OCI-LY1 (cell line): Measurements from ENCODE around the gene WDR45.

ENCODE experiments used
- H2AFZ ChIP-seq: fragments of 200-600 bp; sonication (generic), shearing (Covaris generic); 2 replicates; pipeline ENCODE4 v1.6.0; 2014; ENCODE audit warnings: antibody characterized with exemption, mild to moderate bottlenecking, low read length
- H3F3A ChIP-seq: fragments of 200-600 bp; sonication (generic), shearing (Covaris generic); 2 replicates; pipeline ENCODE4 v1.6.0; 2014; ENCODE audit warnings: mild to moderate bottlenecking, antibody characterized with exemption, low read length, moderate library complexity; ENCODE audit not compliant: insufficient read depth
- H3K27ac ChIP-seq: fragments of 200-600 bp; sonication (generic); 2 replicates; pipeline ENCODE4 v1.5.1; 2014; ENCODE audit warnings: low read length, mixed run types, mild to moderate bottlenecking, low read depth; ENCODE audit not compliant: poor library complexity, severe bottlenecking
- H3K27me3 ChIP-seq: fragments of 200-600 bp; sonication (generic); 2 replicates; pipeline ENCODE4 v1.6.0; 2014; ENCODE audit warnings: antibody characterized with exemption, mild to moderate bottlenecking, low read length, moderate library complexity; ENCODE audit not compliant: insufficient read depth
- H3K36me3 ChIP-seq: fragments of 200-600 bp; sonication (generic); 2 replicates; pipeline ENCODE4 v1.6.1; 2014; ENCODE audit warnings: mild to moderate bottlenecking, antibody characterized with exemption, low read length, moderate library complexity, mixed read lengths; ENCODE audit not compliant: insufficient read depth
- H3K4me1 ChIP-seq: fragments of 200-600 bp; sonication (generic); 2 replicates; pipeline ENCODE4 v1.5.1; 2014; ENCODE audit warnings: mild to moderate bottlenecking, low read length, moderate library complexity; ENCODE audit not compliant: insufficient read depth, severe bottlenecking
- H3K4me2 ChIP-seq: fragments of 200-600 bp; sonication (generic), shearing (Covaris generic); 2 replicates; pipeline ENCODE4 v1.6.1; 2014; ENCODE audit warnings: low read length
- H3K4me3 ChIP-seq: fragments of 200-600 bp; sonication (generic); 2 replicates; pipeline ENCODE4 v1.5.1; 2014; ENCODE audit warnings: low read length, low read depth, mild to moderate bottlenecking, mixed read lengths; ENCODE audit not compliant: poor library complexity, severe bottlenecking
- H3K79me2 ChIP-seq: fragments of 200-600 bp; shearing (Covaris generic); 2 replicates; pipeline ENCODE4 v1.6.1; 2016; ENCODE audit warnings: mixed run types, low read length, mixed read lengths; ENCODE audit not compliant: insufficient read depth
- H3K9ac ChIP-seq: fragments of 200-600 bp; sonication (generic), shearing (Covaris generic); 2 replicates; pipeline ENCODE4 v1.6.1; 2014; ENCODE audit warnings: mild to moderate bottlenecking, low read length, mixed read lengths
- H3K9me2 ChIP-seq: fragments of 200-600 bp; sonication (generic), shearing (Covaris generic); 2 replicates; pipeline ENCODE4 v1.6.1; 2014; ENCODE audit warnings: low read depth, mild to moderate bottlenecking, low read length, mixed read lengths
- H3K9me3 ChIP-seq: fragments of 200-600 bp; shearing (Covaris generic); 2 replicates; pipeline ENCODE4 v1.6.1; 2014; ENCODE audit warnings: low read length, mixed read lengths
- H4K20me1 ChIP-seq: fragments of 200-600 bp; sonication (generic), shearing (Covaris generic); 2 replicates; pipeline ENCODE4 v1.6.0; 2016; ENCODE audit warnings: mild to moderate bottlenecking, low read length; ENCODE audit not compliant: insufficient read depth
- CTCF ChIP-seq: fragments of 200-600 bp; sonication (generic), shearing (Covaris generic); IDR thresholded peaks from 2 replicates; pipeline ENCODE4 v1.5.1; 2017; ENCODE audit warnings: mild to moderate bottlenecking, antibody characterized with exemption, low read length, moderate library complexity, mixed read lengths
- EZH2 ChIP-seq: fragments of 200-600 bp; sonication (generic), shearing (Covaris generic); IDR thresholded peaks from 2 replicates; pipeline ENCODE4 v1.8.0; 2017; ENCODE audit warnings: borderline replicate concordance, mixed run types, mild to moderate bottlenecking, antibody characterized with exemption, low read length, moderate library complexity, mixed read lengths

Gene WDR45

GRCh38 chrX:49075347-49075746 lies 4.3 kb downstream of the WDR45 start:
- Histone ChIP-seq H3K79me2 (no peaks in the 10 kb centered on the region; the same call in 1 of the 2 replicates), H4K20me1 (no peaks in the 10 kb centered on the region), H3K9ac (no peak overlapping the region), H3K27me3 (no peaks in the 10 kb centered on the region), H3F3A (no peaks in the 10 kb centered on the region), H2AFZ (no peak overlapping the region), H3K4me2 (no peak overlapping the region), H3K27ac (no peak overlapping the region), H3K36me3 (peaks cover 8% of the 10 kb centered on the region; the same call in 1 of the 2 replicates), H3K9me2 (no peaks in the 10 kb centered on the region), H3K4me3 (no peak overlapping the region), H3K4me1 (peaks cover 26% of the 10 kb centered on the region), H3K9me3 (no peaks in the 10 kb centered on the region)
- no peak for TF ChIP-seq CTCF
- TF ChIP-seq EZH2 = no peak

GRCh38 chrX:49073601-49074575 lies 5.8 kb downstream of the WDR45 start, which contains the start of gene PRAF2:
Gene PRAF2 (minus strand): TSS chrX:49074002. CDS start chrX:49073987, 15 bp downstream.
- peak within 1 kb of the TSS; percentile 55 for H3K27ac ChIP-seq
- no peaks in the 10 kb centered on the region for H3K9me3 ChIP-seq
- peak within 1 kb of the TSS; percentile 97 for H3K4me3 ChIP-seq
- no peaks in the 10 kb centered on the region for H3K27me3 ChIP-seq
- no peaks in the 10 kb centered on the region for H4K20me1 ChIP-seq
- peaks cover 8% of the 10 kb centered on the region; the same call in 1 of the 2 replicates for H3K36me3 ChIP-seq
- H3K9me2 ChIP-seq = no peaks in the 10 kb centered on the region
- peaks cover 19% of the 10 kb centered on the region for H3K4me1 ChIP-seq
- no peaks in the 10 kb centered on the region; the same call in 1 of the 2 replicates for H3K79me2 ChIP-seq
- H3K4me2 ChIP-seq = peak within 1 kb of the TSS; percentile 86
- H3F3A ChIP-seq = no peaks in the 10 kb centered on the region
- no peak within 1 kb of the TSS for H2AFZ ChIP-seq
- H3K9ac ChIP-seq = peak within 1 kb of the TSS; percentile 92
- TF ChIP-seq EZH2 (no peak), CTCF (no peak)

- H3K79me2 ChIP-seq = no peaks in the 10 kb centered on the region; the same call in 1 of the 2 replicates
- TF ChIP-seq CTCF (no peak), EZH2 (no peak)
- H3K9ac ChIP-seq = peak overlapping the region; percentile 92; the same call in 1 of the 2 replicates
- H3K4me1 ChIP-seq = peaks cover 17% of the 10 kb centered on the region
- H3K4me2 ChIP-seq = peak overlapping the region; percentile 86
- peaks cover 8% of the 10 kb centered on the region; the same call in 1 of the 2 replicates for H3K36me3 ChIP-seq
- peak overlapping the region; percentile 97 for H3K4me3 ChIP-seq
- no peaks in the 10 kb centered on the region for H3K9me2 ChIP-seq
- no peak overlapping the region for H3K27ac ChIP-seq
- H3K27me3 ChIP-seq = no peaks in the 10 kb centered on the region
- no peak overlapping the region for H2AFZ ChIP-seq
- H4K20me1 ChIP-seq = no peaks in the 10 kb centered on the region
- H3K9me3 ChIP-seq = no peaks in the 10 kb centered on the region
- no peaks in the 10 kb centered on the region for H3F3A ChIP-seq
Measured at GRCh38 chrX:49072712-49073095, 7.0 kb downstream of the WDR45 start.
